Motor neuron (in vitro differentiated cells): Measurements from ENCODE around the gene TRAF3. TPM values are rescaled to one million over a fixed set of nuclear protein-coding genes. Genes with fewer than 3 reads are reported as not detected.

Experiments
- ATAC-seq, 8 experiments: fragments of 200-7000 bp; cut with Tn5 transposase; replicated peaks in 6 of 8; 2 replicates each; pipeline ENCODE4 v1.8.0; 2021; ENCODE audit warnings: mild to moderate bottlenecking in 8 of 8, moderate library complexity in 8 of 8
- H3K27ac ChIP-seq, 2 donors: fragments of 250-450 bp; sonication (Bioruptor Pico); 2 replicates each; pipeline ENCODE4 v1.9.0; 2021; ENCODE audit warnings: antibody characterized with exemption in 2 of 2, mild to moderate bottlenecking in 2 of 2, moderate library complexity in 1 of 2
- H3K4me1 ChIP-seq, 2 donors: fragments of 250-450 bp; sonication (Bioruptor Pico); replicated peaks in 1 of 2; 2 replicates each; pipeline ENCODE4 v1.6.1; 2021; ENCODE audit warnings: antibody characterized with exemption in 2 of 2, mild to moderate bottlenecking in 2 of 2, moderate library complexity in 1 of 2
- H3K4me3 ChIP-seq, 5 donors: fragments of 250-450 bp; sonication (Bioruptor Pico); 2 replicates each; pipeline ENCODE4 v1.9.0; 2021; ENCODE audit warnings: antibody characterized with exemption in 5 of 5, mild to moderate bottlenecking in 5 of 5, moderate library complexity in 4 of 5
- WGBS, 10 experiments: fragments of 450-650 bp; shearing (Covaris generic); methylation state at CpG; one replicate each; pipeline ENCODE4 v1.0.0; 2022; 5-methylcytosine and 5-hydroxymethylcytosine counted together
- in situ Hi-C, 9 experiments: fragments of 400-800 bp; cut with MboI; loops; one replicate each; pipeline ENCODE4 v1.15.0; 2021; ENCODE audit warnings: low sequenced_read_pairs in 9 of 9, low pct_unique_long_range_greater_than_20kb in 2 of 9; ENCODE audit not compliant: unreplicated experiment in 9 of 9
- total RNA-seq, 8 experiments: library from RNA; unstranded; fragments of 300-600 nt; gene quantifications; 2 replicates each; pipeline versions ENCODE4 v1.2.3 to v1.2.4, GENCODE V29; 2022

Gene TRAF3, protein sequence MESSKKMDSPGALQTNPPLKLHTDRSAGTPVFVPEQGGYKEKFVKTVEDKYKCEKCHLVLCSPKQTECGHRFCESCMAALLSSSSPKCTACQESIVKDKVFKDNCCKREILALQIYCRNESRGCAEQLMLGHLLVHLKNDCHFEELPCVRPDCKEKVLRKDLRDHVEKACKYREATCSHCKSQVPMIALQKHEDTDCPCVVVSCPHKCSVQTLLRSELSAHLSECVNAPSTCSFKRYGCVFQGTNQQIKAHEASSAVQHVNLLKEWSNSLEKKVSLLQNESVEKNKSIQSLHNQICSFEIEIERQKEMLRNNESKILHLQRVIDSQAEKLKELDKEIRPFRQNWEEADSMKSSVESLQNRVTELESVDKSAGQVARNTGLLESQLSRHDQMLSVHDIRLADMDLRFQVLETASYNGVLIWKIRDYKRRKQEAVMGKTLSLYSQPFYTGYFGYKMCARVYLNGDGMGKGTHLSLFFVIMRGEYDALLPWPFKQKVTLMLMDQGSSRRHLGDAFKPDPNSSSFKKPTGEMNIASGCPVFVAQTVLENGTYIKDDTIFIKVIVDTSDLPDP
- total RNA-seq = 10 to 100 TPM; 12.7 to 35.7 (median 17.7) TPM

DNA sequence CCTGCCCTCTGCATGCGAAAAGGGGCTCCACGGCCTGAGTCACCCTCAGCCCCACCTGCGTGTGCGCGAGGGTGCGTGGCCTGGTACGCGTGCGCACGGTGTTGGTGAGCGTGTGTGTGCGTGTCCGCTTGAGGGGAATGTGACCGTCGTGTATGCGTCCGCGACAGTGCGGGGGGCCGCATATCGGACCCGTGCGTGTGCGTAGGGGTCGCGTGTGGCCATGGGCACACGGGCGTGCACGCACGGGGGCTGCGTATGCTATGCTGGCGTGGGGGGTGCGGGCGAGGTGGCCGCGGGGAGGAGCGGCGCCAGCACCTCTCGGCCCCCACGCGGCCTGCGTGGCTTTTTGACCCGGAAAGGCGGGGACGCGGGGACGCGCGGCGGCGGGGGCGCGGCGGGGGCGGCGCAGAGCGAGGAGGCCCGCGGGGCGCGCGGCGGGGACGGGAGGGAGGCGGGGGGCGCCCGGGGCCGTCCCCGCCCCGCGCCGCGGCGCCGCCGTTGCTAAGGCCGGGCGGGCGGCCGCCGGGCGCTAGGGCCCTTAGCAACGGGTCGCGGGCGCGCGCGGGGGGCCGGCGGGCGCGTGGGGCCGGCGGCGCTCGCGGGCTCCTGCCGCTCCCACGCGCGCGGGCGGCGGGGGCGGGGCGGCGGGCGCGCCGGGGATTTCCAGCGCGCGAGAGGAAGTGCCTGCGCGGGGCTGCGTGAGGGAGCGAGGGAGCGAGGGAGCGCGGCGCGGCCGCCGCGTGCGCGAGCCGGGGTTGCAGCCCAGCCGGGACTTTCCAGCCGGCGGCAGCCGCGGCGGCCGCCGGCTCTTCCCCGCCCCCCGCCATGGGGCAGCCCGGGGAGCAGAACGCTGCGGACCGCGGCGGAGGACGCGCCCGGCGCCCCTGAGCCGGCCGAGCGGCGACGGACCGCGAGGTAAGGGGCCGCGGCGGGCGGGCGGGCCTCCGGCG is at the start of gene TRAF3:
Gene TRAF3 (plus strand): TSS at position 689 of the 950 bp plus-strand sequence. CDS start 92,753 bp downstream, outside the sequence.
- peak within 1 kb of the TSS; percentile 66 to 72 for H3K27ac ChIP-seq
- H3K4me3 ChIP-seq = peak within 1 kb of the TSS; percentile 62 to 81 (median 68)
- 52 to 92% (median 70%) methylated on average over 5 to 13 of the region's 163 CpGs; no CpG with 5 or more reads in 7 of the 10 experiments for WGBS, 10 experiments
- peaks cover 20 to 25% of the 10 kb centered on the region in 2 donors for H3K4me1 ChIP-seq
- in situ Hi-C loops = no loop called here
- peak; percentile 58 to 81 (median 70) for ATAC-seq

DNA sequence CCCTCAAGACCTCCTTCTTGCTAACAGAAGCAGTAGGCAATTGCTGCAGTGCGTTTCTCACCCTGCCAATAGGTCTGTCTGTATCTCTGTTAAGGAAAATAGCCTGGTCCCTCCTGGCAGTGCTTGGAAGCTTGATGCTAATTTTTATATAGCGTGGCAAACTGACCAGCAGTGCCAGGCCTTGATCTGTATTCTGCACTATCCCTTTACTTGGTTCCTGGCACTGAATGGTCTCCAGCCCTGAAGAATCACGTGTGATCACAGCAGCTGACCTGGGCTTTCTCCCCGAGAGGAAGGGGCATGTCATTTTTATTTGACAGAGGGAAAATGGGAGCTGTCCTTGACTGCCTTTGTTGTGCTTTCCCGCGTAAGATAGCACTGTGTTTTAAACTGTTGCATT is 48.7 kb upstream of the TRAF3 start:
- 60 to 100% (median 91%) methylated on average over 1 to 6 of the region's 6 CpGs; no CpG with 5 or more reads in 2 of the 10 experiments for WGBS, 10 experiments
- Histone ChIP-seq H3K4me3 (no peak overlapping the region), H3K4me1 (no peaks in the 10 kb centered on the region), H3K27ac (no peak overlapping the region)
- in situ Hi-C loops = no loop called here
- ATAC-seq = no peak

DNA sequence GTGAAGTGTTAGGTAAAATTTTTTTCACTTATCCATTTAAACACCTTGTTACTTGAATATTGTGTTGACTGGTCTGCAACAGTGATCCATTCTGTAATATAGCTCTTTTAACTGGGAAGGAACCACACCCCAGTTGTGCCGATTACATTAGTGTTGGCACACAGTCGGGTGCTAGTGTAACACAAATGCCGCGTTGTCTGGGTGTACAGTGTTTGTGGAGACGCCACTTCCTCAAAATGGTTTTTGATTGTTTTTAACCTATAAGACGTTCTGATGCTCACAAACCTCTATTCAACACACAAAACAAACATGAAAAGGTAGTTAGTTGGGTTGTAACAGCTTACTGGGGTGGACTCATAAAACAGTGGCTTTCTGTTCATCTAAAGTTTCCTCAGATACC is 48.0 kb upstream of the TRAF3 start:
- in situ Hi-C loops = no loop called here
- no peak overlapping the region for H3K4me3 ChIP-seq
- ATAC-seq = no peak
- H3K4me1 ChIP-seq = no peaks in the 10 kb centered on the region
- H3K27ac ChIP-seq = no peak overlapping the region
- WGBS, 10 experiments = 75 to 100% (median 83%) methylated on average over 2 to 6 of the region's 6 CpGs; no CpG with 5 or more reads in 3 of the 10 experiments

DNA sequence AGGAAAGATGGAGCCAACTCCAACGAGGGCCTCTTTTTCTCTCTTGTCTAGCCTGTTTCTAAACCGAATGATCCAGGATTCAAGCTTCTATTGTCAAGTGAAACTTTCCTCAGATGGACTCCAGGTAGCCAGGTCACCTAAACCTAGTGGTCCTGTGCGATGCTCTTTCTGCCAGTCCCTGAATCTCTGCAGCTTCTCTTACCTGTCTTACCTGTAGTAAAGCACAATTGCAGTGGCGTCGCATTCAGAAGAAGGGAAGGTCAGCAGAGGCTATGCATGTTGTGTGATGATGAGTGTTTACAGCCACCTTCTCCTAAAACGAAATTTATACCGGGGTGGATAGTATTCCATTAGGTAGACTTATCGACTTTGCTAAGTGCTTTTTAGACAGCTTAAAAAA is 47.4 kb upstream of the TRAF3 start:
- WGBS, 10 experiments = 73 to 100% (median 97%) methylated on average over 2 to 8 of the region's 8 CpGs
- in situ Hi-C loops = no loop called here
- no peak for ATAC-seq
- no peaks in the 10 kb centered on the region for H3K4me1 ChIP-seq
- no peak overlapping the region for H3K4me3 ChIP-seq
- no peak overlapping the region for H3K27ac ChIP-seq

DNA sequence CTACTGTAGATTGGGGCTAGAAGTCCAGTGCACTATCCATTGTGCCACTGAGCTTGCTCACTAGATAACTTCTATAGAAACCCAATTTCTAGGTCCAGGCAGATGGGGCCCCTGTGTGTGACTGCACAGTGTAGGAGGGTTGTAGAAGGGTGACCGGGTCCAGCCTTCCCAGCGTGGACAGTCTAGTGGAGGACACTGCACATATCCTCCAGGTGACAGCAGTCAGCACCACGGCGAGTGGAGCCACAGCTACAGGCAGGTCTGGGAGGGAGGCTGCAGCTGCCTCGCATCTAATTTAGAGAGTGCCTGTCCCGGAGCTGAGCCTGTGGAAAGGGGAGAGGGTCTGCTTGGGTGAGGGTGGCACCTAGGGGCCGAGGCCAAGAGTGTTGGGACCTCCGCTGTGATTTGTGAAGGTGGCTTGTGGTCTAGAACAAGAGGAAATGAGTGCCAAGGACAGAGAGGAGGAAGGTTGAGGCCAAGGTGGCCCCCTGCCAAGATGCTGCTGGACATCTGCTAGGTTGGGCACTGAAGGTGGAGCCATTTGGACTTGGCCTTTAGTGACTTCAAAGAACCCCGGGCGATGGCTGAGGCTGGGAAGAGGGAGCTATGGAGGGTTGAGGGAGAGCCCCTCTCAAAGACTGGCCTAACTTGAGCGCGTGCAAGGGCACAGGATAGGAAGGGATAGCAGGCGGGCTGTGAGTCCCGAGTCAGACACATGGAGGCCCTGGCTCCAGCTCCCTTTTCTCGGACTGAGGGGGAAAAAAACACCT is 46.0 kb upstream of the TRAF3 start:
- in situ Hi-C loops = no loop called here
- H3K4me1 ChIP-seq = no peaks in the 10 kb centered on the region
- WGBS, 10 experiments = 83 to 100% (median 100%) methylated on average over 1 to 2 of the region's 15 CpGs; no CpG with 5 or more reads in 5 of the 10 experiments
- H3K4me3 ChIP-seq = no peak overlapping the region
- no peak overlapping the region for H3K27ac ChIP-seq
- no peak for ATAC-seq

DNA sequence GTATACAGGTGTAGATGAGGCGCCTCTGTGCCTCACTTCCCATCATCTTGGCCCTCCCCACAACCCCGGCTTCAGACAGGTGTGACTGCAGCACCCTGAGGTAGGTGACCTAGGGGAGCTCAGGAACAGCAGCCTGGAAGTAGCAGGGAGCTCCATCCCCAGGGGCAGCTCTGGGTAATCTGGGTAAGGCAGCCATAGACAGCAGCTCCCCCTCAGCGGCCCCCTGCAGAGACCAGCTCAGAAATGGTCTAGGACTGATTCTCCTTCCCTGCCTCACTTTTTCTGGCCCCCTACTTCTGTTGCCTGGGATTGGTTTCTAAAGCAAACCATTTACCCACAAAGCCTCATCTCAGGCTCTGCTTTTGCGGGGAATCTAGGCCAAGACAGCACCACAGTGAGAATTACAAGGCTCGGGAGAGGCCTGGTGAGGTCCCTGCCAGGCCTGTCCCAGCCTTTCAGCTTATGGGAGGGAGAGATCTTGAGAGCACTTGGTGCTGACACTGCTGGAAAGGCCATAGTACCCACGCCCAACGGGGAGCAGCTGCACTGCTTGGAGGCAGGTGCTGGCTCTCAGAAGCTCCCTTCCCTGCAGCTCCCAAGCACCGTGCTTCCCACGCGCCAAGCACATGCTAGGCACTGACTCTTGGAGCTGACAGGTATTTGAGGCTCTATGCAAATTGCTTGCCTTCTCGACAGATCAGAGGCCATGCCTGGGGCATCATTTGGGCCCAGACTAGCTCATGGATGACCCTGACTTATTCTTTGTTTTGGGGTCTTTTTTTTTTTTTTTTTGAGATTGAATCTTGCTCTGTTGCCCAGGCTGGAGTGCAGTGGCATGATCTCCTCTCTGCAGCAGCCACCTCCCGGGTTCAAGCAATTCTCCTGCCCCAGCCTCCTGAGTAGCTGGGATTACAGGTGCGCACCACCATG is 45.1 kb upstream of the TRAF3 start:
- Histone ChIP-seq H3K27ac (no peak overlapping the region), H3K4me3 (no peak overlapping the region), H3K4me1 (no peaks in the 10 kb centered on the region)
- 30 to 92% (median 81%) methylated on average over 2 to 9 of the region's 13 CpGs; no CpG with 5 or more reads in 4 of the 10 experiments for WGBS, 10 experiments
- peak in 5 of 8 experiments; percentile 14 to 85 (median 30) for ATAC-seq
- in situ Hi-C loops = no loop called here

DNA sequence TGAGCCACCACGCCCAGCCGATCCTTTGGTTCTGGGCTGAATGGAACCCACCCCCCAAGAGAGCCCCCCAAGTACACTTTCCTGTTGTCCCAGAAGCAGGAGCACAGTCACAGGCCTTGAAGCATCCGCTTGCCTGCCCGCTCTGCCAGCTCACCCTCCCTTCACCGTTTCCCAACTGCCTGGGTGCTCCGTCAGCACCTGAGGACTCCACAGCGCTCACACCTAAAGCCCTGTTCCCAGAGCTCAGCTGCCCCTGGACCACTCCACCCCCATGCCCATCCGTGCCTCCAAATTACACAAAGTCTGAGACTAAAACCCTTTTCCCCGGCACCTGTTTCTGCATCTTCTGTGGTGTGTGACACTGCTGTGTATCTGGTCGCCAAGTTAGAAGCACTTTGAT is 44.3 kb upstream of the TRAF3 start:
- H3K27ac ChIP-seq = no peak overlapping the region
- no peak overlapping the region for H3K4me3 ChIP-seq
- ATAC-seq = no peak
- no peaks in the 10 kb centered on the region for H3K4me1 ChIP-seq
- in situ Hi-C loops = no loop called here
- 92 to 100% (median 98%) methylated on average over 1 to 5 of the region's 10 CpGs; no CpG with 5 or more reads in 5 of the 10 experiments for WGBS, 10 experiments

DNA sequence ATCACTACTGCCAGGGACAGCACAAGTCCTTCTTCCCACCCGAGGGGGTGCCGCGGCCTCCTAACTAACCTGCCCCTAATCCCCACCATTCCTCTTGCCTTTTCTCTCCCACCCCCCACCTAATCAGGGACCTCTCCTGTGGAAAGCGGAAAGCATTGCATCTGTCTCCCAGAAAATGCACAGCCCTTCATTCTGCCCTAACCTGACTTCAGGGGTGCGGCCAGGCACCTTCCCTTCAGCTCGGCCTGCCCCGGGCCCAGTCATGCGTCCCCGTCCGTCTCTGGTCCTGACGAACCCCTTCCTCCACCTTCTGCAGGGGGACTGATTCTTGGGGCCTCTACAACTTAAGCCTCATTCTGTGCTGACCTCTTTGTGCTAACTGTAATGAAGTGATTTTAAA is 43.9 kb upstream of the TRAF3 start:
- no peaks in the 10 kb centered on the region for H3K4me1 ChIP-seq
- in situ Hi-C loops = no loop called here
- no peak overlapping the region for H3K27ac ChIP-seq
- WGBS, 10 experiments = 77 to 100% (median 90%) methylated on average over 1 to 7 of the region's 11 CpGs; no CpG with 5 or more reads in 5 of the 10 experiments
- H3K4me3 ChIP-seq = no peak overlapping the region
- no peak for ATAC-seq

DNA sequence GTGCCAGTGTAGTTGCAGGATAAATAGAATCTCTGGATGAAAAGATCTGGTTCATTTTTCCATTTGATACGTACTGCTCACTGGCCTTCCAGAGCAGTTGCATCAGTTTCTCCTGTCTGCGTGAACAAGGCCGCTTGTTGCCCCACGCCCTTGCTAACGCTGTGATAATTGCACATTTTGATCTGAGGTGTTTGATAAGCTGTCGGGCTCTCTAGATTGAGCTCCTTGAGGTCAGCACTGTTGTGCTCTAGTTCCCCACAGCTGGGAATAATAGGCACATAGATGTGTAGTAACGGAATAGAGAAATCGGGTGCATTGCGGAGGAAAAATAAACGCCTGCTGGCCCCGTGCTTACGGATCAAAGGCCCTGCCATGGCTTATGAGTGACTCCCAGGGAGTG is 42.8 kb upstream of the TRAF3 start:
- ATAC-seq = no peak
- Histone ChIP-seq H3K27ac (no peak overlapping the region), H3K4me3 (no peak overlapping the region), H3K4me1 (no peaks in the 10 kb centered on the region)
- WGBS, 10 experiments = 89 to 100% (median 95%) methylated on average over 1 to 12 of the region's 12 CpGs; no CpG with 5 or more reads in 2 of the 10 experiments
- in situ Hi-C loops = no loop called here

DNA sequence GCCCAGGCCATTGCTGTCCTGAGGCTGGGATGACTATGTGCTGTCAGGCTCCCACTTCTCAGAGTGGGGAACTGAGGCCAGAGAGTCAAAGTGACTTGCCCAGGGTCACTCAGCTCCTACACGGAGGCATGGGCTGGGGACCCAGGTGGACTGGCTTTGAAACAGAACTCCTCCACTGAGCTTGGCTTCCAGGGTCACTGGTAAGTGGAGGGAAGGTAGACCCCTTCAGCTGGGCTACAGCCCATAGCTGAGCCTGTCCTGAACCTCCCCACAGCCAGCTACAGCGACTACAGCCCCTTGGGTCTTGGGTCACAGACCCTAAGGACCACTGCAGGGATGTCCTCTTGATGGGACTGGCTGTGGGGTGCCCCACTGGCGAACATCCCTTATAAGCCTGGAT is 40.3 kb upstream of the TRAF3 start:
- in situ Hi-C loops = no loop called here
- 60 to 75% methylated on average over 1 of the region's 3 CpGs; no CpG with 5 or more reads in 8 of the 10 experiments for WGBS, 10 experiments
- peak in 1 of 8 experiments; percentile 2 for ATAC-seq

More for the DNA sequence above, 40.3 kb upstream of the TRAF3 start:
- H3K4me1 ChIP-seq = no peaks in the 10 kb centered on the region
- H3K27ac ChIP-seq = no peak overlapping the region
- no peak overlapping the region for H3K4me3 ChIP-seq
